GM21447 (cell line): ENCODE measurements around the gene RAPGEF2.
A peak's percentile ranks its signal among the peaks of the same experiment; 100 is the strongest.
"Not testable (repeated sequence)": the region's sequence is repeated elsewhere in the genome, so short reads cannot be mapped to it uniquely, and the experiment has no call there.

Experiments used
- ATAC-seq: cut with Tn5 transposase; IDR thresholded peaks from one replicate; pipeline ENCODE4 v1.9.1; 2021; ENCODE audit not compliant: unreplicated experiment

The RAPGEF2 gene, protein sequence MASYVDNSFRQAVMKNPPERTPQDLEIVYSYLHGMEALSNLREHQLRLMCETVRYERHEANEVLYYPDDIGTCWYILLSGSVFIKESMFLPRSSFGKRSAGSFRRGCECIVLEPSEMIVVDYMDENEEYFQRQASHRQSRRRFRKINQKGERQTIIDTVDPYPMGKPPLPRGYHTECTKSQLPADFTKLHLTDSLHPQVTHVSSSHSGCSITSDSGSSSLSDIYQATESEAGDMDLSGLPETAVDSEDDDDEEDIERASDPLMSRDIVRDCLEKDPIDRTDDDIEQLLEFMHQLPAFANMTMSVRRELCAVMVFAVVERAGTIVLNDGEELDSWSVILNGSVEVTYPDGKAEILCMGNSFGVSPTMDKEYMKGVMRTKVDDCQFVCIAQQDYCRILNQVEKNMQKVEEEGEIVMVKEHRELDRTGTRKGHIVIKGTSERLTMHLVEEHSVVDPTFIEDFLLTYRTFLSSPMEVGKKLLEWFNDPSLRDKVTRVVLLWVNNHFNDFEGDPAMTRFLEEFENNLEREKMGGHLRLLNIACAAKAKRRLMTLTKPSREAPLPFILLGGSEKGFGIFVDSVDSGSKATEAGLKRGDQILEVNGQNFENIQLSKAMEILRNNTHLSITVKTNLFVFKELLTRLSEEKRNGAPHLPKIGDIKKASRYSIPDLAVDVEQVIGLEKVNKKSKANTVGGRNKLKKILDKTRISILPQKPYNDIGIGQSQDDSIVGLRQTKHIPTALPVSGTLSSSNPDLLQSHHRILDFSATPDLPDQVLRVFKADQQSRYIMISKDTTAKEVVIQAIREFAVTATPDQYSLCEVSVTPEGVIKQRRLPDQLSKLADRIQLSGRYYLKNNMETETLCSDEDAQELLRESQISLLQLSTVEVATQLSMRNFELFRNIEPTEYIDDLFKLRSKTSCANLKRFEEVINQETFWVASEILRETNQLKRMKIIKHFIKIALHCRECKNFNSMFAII (N-terminal part only)

DNA sequence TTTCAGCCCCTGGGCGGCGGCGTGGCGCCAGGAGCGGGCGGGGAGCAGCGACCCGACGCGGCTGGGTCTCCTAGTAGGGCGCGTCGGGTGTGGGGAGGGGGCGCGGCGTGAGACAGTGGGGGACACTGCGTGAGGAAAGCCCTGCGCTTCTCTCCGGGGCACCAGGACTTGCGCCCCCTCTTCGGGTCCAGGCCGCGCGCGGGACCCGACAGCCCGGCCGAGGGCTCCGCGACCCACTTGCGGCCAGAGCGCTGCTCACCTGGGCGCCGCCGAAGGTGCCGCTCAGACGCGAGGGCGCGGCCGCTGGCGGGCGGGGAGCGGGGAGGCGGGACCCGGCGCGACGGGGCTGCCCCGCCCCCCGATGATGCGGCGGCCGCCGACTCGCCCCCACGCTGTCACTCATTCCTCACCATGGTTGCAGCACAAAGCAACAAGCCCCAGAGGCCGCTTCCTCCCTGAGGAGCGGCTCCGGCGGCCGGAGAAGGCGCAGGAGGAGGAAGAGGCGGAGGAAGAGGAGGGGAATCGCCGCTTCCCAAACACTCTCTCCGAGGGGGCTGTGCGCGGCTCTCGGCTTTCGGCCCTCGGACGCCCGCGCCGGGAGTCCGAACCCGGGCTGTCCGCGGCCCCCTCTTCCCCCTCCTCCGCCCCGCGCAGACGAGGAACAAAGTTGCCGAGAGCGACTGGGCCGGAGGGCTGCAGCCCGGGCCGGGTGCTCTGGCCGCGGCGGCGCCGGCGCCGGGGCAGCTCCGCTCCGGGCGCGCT, at the start of gene RAPGEF2:
TSS of gene RAPGEF2 (plus strand) at position 458 of the 762 bp plus-strand sequence. CDS start 1,084 bp downstream, outside the sequence.
- peak; percentile 72 for ATAC-seq

DNA sequence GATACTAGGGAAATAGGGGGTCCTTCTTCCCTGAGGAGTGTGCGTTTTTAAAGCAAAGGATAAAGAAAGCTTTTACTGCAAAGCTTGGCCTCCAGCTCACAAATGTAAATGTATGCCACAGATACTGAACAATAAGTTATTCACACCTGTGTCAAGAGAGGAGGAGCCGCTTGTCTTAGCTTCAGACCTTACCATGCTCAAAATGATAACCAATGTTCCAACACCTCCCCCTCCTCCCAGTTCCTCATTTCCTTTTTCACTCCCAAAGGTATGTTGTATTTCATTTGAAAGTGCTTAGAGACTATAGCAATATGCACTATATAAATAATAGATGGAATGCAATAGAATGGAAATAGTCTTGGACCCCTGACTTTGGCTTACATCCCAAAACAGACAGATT, 47.0 kb upstream of the RAPGEF2 start:
- ATAC-seq: no peak

- ATAC-seq: no peak
Measured at GRCh38 chr4:159060161-159060560, 42.7 kb upstream of the RAPGEF2 start.

DNA sequence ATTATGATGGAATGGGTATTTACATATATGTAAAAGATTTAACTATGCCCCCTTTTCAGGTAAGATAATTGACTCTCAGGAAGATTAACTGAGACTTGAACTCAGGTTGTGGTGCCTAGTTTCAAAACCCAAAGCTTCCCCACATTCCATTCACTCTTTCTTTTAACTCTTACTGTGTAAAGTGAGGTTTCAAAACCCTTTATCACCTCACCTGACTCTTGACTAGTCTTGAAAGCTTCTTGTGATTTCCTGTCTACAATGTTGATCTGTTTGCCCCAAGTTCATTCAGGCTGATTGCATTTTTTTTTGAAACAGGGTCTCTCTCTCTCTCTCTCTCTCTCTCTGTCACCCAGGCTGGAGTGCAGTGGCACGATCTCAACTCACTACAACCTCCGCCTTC, 40.5 kb upstream of the RAPGEF2 start:
- ATAC-seq: no peak

- ATAC-seq: no peak
Measured at GRCh38 chr4:159065513-159066240, 37.2 kb upstream of the RAPGEF2 start.

- not testable (repeated sequence) for ATAC-seq
Measured at GRCh38 chr4:159068139-159068538, 34.7 kb upstream of the RAPGEF2 start.

DNA sequence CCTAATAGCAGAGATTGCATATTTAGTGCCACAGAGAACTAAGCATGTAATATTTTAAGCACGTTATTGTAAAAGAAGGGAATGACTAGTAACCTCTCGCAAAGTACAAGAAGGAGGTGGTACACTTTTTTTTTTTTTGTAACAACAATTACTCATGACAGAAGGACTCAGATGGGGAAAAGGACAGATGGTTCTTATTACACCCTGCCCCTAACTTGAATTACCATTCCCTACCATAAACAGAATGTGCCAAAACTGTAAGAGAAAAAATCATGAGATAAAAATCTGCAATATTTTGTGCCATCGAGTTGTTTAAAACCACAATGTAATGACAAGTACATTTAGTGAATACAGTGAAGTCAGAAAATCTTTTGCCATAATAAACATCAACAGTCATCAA, 33.0 kb upstream of the RAPGEF2 start:
- no peak for ATAC-seq

DNA sequence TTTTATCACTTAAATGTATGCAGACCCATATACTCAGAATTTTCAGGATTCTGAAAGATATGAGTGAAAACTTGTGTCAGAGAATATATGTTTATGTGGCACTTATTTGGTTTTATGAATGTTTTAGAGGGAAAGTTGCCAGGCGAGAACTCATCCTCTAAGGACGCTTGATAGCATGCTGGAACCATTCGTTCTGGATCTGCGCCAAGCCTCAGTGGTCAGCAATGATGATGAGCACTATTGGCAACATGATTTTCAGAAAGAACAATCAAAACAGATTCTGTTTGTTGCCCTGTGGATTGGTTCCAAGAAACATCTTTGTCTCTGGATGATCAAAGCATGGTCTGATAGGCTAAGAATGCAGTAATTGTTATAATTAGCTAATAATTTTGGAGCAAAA, 32.1 kb upstream of the RAPGEF2 start:
- ATAC-seq: no peak

DNA sequence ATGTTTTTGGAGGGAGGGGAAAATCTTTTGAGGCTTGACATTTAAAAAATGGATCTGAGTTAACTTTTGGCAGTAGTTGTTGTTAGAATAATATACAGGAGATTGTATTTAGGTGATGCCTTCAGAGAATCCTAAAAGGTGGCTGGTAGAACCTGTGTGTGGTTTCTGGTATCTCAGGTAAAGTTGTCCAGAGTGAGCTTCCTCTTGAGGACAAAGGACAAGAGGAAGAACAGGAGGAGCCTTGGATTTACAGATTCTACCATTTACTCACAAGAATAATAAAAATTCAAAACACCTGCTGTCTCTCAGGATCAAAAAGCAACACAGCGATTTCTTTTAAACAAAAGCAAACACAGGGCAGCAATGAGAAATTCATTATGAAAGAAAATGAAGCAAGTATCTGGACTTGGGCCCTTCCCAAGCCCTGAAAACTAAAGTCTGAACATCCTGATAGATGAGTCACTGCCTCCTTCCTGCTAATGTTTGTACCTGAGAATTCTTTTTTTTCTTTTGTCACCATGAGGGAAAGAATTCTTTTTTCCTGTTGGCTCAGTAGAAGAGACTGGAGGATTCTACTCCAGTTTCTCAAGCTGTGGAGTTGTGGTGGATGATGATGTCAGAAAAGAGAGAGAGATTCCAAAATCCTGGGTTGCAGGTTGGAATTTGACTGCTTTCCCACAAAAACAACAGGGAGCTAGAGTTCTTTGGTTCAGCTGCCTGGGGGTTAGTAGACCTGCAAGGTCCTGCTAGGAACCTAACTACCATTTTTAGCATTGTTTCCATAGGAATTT, 31.5 kb upstream of the RAPGEF2 start:
- no peak for ATAC-seq

- ATAC-seq: no peak
Measured at GRCh38 chr4:159071969-159072765, 30.7 kb upstream of the RAPGEF2 start.

- ATAC-seq: no peak
Measured at GRCh38 chr4:159075531-159075932, 27.3 kb upstream of the RAPGEF2 start.

DNA sequence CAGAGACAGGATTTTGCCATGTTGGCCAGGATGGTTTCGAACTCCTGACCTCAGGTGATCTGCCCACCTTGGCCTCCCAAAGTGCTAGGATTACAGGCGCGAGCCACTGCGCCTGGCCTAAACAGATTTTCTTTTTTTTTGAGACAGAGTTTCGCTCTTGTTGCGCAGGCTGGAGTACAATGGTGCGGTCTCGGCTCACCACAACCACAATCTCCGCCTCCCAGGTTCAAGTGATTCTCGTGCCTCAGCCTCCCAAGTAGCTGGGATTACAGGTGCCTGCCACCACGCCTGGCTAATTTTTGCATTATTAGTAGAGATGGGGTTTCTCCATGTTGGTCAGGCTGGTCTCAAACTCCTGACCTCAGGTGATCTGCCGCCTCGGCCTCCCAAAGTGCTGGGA, 25.9 kb upstream of the RAPGEF2 start:
- not testable (repeated sequence) for ATAC-seq

- ATAC-seq: peak; percentile 97
Measured at GRCh38 chr4:159077702-159078495, 25.0 kb upstream of the RAPGEF2 start.

GRCh38 chr4:159079074-159079473, 23.8 kb upstream of the RAPGEF2 start:
- ATAC-seq: no peak

GRCh38 chr4:159086606-159087005, 16.3 kb upstream of the RAPGEF2 start:
- ATAC-seq: no peak

DNA sequence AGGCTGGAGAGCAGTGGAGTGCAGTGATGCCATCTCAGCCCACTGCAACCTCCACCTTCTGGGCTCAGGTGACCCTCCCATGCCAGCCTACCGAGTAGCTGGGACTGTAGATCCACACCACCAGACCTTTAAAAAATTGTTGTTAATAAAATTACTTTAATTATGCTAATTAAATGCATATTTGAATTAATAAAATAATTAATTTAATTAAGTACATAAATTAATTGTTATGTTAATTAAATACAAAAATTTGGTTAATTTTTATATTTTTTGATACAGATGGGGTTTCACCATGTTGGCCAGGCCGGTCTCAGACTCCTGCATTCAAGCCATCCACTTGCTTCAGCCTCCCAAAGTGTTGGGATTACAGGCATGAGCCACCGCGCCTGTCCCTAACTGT, 12.6 kb upstream of the RAPGEF2 start:
- no peak for ATAC-seq

DNA sequence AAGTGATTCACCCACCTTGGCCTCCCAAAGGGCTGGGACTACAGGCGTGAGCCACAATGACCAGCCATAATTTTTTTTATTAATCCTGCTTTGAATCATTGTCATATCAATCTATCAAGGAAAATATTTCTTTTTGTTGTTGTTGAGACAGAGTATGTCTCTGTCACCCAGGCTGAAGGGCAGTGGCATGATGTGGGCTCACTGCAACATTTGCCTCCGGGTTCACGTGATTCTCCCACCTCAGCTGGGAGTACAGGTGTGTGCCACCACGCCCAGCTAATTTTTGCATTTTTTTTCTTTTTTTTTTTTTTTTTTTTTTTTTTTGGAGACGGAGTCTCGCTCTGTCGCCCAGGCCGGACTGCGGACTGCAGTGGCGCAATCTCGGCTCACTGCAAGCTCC, 8.7 kb upstream of the RAPGEF2 start:
- not testable (repeated sequence) for ATAC-seq

DNA sequence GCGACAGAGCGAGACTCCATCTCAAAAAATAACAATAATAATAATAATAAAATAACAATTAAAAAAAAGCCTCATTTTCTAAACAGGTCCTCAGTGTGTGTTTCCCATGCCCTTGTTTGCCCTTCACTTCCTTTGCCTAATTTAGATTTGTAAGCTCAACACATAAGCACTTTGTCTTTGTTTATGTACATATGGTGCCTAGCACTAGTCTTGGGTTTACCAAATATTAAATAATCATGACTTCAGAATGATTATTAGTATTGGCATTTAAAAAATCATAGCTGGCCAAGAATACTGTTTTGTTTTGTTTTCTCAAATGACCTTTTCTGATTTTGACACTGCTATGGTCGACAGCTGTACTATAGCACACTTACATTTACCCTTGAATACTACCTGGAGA, 6.4 kb upstream of the RAPGEF2 start:
- no peak for ATAC-seq
